ENCODE measurements around the gene IQCN.
A peak's percentile ranks its signal among the peaks of the same experiment; 100 is the strongest.
"Not testable (repeated sequence)": the region's sequence is repeated elsewhere in the genome, so short reads cannot be mapped to it uniquely, and the experiment has no call there.

IQCN gene

GRCh38 chr19:18214779-18215433 lies 59.3 kb downstream of the IQCN start:
- no peak for DNase-seq (ENCODE audit: low spot score)

GRCh38 chr19:18211683-18212082 lies 62.6 kb downstream of the IQCN start:
- DNase-seq (ENCODE audit: low spot score) = no peak

DNA sequence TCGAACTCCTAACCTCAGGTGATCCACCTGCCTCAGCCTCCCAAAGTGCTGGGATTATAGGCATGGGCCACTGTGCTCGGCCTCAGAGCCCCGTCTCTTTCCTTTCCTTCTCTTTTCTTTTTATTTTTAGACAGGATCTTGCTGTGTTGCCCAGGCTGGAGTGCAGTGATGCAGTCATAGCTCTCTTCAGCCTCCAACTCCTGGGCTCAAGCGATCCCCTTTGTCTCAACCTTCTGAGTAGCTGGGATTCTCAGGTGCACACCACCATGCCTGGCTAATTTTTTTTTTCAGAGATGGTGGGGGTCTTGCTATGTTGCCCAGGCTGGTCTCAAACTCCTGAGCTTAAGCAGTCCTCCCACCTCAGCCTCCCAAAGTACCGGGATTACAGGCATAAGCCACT lies 64.3 kb downstream of the IQCN start:
- DNase-seq (ENCODE audit: low spot score) = not testable (repeated sequence)

DNA sequence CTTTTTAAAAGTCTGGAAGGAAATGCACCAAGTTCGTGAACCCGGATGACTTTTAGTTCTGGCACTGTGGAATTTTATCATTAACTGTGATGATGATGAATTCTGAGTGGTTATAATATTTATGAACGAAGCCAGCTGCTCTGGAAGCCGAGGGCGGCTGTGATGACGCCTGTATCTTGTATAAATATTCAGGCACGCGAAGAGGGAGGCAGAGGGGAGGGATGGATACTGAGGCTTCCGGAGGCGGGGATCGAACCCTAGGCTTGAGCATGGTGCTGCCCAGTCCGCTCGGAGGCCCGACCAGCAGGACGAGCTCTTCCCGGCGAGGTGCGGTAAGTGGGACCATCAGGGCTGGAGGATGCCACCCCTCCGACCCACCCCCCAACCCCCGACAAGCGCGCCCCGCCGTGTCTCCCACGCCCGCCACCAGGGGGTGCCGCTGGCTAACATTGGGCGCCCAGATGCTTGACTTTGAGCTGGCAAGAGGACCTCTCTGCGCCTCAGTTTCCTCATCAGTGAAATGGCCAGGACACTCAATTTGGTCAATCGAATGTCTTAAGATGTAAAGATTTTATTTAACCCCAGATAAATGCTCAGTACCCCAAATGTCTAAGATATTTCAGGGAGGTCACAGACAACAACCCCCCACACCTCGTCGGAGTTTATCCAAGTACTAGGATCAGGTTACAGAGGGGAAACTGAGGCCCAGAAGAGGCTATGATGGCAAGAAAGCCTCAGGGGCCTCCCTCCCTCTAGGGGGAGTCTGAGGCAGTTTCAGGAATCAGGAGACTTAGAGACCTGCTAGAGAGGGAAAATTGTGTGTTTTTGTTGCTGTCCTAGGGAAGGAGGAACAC lies 65.9 kb downstream of the IQCN start:
- peak; percentile 35 for DNase-seq (ENCODE audit: low spot score)
